H1 (cell line): ENCODE measurements around the gene RAD9B. TPM values are rescaled to one million over a fixed set of nuclear protein-coding genes. Genes with fewer than 3 reads are reported as not detected.

Source experiments
- RAD21 ChIP-seq, 2 experiments: IDR thresholded peaks in 1 of 2; conservative IDR thresholded peaks in 1 of 2; 2 replicates each; pipeline ENCODE4 v1.6.1; 2011; ENCODE audit warnings: low read depth in 2 of 2, low read length in 2 of 2, improper control_type of control experiment in 1 of 2, inconsistent platforms in 1 of 2, mild to moderate bottlenecking in 1 of 2, moderate library complexity in 1 of 2
- SP2 ChIP-seq: IDR thresholded peaks from 2 replicates; pipeline ENCODE4 v1.6.1; 2012; ENCODE audit warnings: mild to moderate bottlenecking, low read length, inconsistent platforms
- polyA plus RNA-seq, 7 experiments: library from polyadenylated mRNA; depleted of rRNA in 3 of 7; stranded (reverse) in 5 of 7; unstranded in 2 of 7; fragments of >200 nt in 5 of 7; fragments of 200-250 nt in 2 of 7; gene quantifications; 1 replicate in 5 of 7; 2 replicates in 1 of 7; 4 replicates in 1 of 7; pipeline versions ENCODE4 v1.2.1 to v1.2.3, GENCODE V29; 2011 to 2013; ENCODE audit warnings: missing spikeins in 2 of 7, mixed read lengths in 2 of 7
- total RNA-seq: library from RNA; stranded (reverse); fragmentation: NEBNext Ultra II Directional; extraction: Animal tissue kit (Norgen Biotek cat#: 25700); gene quantifications from 2 replicates; pipeline ENCODE4 v1.2.1, GENCODE V29; 2021
- TF ChIP-seq, protein P1 (sequence below): fragments of 300-600 bp; sonication (generic); IDR thresholded peaks from 2 replicates; pipeline ENCODE4 v1.7.1; 2012; ENCODE audit warnings: low read length, moderate library complexity, mild to moderate bottlenecking, inconsistent platforms; ENCODE audit not compliant: insufficient replicate concordance
- TF ChIP-seq, protein P2 (sequence below), 3 experiments: IDR thresholded peaks; 1 replicate in 2 of 3; 2 replicates in 1 of 3; pipeline versions ENCODE4 v1.5.1 to v1.6.1; 2011; ENCODE audit warnings: low read length in 3 of 3, mild to moderate bottlenecking in 3 of 3, inconsistent platforms in 2 of 3, low read depth in 1 of 3, moderate library complexity in 1 of 3; ENCODE audit not compliant: insufficient read depth in 1 of 3; ENCODE audit errors: control extremely low read depth in 1 of 3

RAD9B gene
- total and polyA plus RNA-seq, 2 of the 8 experiments (the other 6 are each of a cell fraction or from before 2014, with no cell fraction given): 0.06 TPM; not detected in 1

DNA sequence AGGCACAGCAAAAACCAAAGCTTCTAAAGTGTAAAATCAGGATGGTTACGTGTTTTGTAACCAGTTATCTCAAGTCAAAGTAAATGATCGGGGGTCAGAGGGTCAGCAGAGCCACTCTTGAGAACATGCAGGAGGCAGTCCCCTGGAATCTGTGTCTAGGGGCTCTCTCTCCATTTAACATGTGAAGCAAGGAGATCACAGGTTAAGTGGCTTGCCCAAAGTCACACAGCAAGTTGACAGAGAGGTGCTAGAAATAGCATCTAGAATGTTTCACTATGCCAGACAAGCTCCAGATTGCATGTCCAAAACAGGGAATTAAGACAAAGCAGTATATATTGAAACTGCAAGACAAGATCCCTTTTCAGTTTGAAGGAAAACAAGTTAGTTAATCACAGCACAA lies 47.6 kb downstream of the RAD9B start (continued):
- TF ChIP-seq, protein P1, sequence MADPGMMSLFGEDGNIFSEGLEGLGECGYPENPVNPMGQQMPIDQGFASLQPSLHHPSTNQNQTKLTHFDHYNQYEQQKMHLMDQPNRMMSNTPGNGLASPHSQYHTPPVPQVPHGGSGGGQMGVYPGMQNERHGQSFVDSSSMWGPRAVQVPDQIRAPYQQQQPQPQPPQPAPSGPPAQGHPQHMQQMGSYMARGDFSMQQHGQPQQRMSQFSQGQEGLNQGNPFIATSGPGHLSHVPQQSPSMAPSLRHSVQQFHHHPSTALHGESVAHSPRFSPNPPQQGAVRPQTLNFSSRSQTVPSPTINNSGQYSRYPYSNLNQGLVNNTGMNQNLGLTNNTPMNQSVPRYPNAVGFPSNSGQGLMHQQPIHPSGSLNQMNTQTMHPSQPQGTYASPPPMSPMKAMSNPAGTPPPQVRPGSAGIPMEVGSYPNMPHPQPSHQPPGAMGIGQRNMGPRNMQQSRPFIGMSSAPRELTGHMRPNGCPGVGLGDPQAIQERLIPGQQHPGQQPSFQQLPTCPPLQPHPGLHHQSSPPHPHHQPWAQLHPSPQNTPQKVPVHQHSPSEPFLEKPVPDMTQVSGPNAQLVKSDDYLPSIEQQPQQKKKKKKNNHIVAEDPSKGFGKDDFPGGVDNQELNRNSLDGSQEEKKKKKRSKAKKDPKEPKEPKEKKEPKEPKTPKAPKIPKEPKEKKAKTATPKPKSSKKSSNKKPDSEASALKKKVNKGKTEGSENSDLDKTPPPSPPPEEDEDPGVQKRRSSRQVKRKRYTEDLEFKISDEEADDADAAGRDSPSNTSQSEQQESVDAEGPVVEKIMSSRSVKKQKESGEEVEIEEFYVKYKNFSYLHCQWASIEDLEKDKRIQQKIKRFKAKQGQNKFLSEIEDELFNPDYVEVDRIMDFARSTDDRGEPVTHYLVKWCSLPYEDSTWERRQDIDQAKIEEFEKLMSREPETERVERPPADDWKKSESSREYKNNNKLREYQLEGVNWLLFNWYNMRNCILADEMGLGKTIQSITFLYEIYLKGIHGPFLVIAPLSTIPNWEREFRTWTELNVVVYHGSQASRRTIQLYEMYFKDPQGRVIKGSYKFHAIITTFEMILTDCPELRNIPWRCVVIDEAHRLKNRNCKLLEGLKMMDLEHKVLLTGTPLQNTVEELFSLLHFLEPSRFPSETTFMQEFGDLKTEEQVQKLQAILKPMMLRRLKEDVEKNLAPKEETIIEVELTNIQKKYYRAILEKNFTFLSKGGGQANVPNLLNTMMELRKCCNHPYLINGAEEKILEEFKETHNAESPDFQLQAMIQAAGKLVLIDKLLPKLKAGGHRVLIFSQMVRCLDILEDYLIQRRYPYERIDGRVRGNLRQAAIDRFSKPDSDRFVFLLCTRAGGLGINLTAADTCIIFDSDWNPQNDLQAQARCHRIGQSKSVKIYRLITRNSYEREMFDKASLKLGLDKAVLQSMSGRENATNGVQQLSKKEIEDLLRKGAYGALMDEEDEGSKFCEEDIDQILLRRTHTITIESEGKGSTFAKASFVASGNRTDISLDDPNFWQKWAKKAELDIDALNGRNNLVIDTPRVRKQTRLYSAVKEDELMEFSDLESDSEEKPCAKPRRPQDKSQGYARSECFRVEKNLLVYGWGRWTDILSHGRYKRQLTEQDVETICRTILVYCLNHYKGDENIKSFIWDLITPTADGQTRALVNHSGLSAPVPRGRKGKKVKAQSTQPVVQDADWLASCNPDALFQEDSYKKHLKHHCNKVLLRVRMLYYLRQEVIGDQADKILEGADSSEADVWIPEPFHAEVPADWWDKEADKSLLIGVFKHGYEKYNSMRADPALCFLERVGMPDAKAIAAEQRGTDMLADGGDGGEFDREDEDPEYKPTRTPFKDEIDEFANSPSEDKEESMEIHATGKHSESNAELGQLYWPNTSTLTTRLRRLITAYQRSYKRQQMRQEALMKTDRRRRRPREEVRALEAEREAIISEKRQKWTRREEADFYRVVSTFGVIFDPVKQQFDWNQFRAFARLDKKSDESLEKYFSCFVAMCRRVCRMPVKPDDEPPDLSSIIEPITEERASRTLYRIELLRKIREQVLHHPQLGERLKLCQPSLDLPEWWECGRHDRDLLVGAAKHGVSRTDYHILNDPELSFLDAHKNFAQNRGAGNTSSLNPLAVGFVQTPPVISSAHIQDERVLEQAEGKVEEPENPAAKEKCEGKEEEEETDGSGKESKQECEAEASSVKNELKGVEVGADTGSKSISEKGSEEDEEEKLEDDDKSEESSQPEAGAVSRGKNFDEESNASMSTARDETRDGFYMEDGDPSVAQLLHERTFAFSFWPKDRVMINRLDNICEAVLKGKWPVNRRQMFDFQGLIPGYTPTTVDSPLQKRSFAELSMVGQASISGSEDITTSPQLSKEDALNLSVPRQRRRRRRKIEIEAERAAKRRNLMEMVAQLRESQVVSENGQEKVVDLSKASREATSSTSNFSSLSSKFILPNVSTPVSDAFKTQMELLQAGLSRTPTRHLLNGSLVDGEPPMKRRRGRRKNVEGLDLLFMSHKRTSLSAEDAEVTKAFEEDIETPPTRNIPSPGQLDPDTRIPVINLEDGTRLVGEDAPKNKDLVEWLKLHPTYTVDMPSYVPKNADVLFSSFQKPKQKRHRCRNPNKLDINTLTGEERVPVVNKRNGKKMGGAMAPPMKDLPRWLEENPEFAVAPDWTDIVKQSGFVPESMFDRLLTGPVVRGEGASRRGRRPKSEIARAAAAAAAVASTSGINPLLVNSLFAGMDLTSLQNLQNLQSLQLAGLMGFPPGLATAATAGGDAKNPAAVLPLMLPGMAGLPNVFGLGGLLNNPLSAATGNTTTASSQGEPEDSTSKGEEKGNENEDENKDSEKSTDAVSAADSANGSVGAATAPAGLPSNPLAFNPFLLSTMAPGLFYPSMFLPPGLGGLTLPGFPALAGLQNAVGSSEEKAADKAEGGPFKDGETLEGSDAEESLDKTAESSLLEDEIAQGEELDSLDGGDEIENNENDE: no peak
- no peak for TF ChIP-seq SP2
- TF ChIP-seq RAD21 (IDR thresholded peaks at IDR 0.05 in 1 of 2, conservative IDR thresholded peaks at IDR 0.05 in 1 of 2; ENCODE audit: low read depth in 2 of 2, low read length in 2 of 2): no peak
- TF ChIP-seq, protein P2, sequence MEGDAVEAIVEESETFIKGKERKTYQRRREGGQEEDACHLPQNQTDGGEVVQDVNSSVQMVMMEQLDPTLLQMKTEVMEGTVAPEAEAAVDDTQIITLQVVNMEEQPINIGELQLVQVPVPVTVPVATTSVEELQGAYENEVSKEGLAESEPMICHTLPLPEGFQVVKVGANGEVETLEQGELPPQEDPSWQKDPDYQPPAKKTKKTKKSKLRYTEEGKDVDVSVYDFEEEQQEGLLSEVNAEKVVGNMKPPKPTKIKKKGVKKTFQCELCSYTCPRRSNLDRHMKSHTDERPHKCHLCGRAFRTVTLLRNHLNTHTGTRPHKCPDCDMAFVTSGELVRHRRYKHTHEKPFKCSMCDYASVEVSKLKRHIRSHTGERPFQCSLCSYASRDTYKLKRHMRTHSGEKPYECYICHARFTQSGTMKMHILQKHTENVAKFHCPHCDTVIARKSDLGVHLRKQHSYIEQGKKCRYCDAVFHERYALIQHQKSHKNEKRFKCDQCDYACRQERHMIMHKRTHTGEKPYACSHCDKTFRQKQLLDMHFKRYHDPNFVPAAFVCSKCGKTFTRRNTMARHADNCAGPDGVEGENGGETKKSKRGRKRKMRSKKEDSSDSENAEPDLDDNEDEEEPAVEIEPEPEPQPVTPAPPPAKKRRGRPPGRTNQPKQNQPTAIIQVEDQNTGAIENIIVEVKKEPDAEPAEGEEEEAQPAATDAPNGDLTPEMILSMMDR (IDR thresholded peaks at IDR 0.05; ENCODE audit: control extremely low read depth in 1 of 3, insufficient read depth in 1 of 3, low read depth in 1 of 3, low read length in 3 of 3): no peak
